Effector CD8-positive, alpha-beta T cell (primary cell): ENCODE measurements around the gene ZNF19.

Experiments
- DNase-seq: peaks from one replicate; lab custom pipeline; 2025; lab: John Stamatoyannopoulos, UW

Gene ZNF19

DNA sequence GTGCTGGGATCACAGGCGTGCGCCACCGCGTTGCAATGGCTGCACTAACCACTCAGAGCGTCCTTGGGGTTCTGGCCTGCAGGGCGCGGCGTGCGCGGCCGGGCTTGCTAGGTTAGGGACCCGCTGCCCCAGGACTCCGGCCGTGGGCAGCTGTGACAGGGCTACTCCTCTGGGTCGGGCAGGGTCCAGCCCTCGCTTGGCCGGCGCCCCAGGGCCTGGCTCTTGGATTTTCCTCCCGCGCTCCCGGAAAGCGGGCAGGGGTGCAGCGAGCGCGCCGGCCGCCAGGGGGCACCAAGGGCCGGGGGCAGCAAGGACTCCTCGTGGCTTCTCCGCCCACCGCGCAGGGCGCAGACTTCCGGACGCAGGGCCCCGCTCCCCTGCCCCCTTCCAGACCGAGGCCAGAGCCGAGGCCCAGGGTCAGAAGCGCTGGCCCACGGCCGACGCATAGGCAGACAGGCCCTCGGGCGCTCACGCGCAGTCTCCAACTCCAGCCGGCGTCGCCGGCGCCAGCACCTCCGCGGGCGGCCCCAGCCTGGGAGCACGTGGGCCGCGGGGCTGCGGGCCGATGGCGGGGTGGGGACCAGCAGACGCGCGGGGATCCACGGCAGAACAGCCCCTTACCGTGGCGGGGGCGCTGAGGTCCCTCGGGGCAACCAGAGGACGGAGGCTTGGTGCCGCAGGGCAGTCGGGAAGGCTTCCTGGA is 47.6 kb downstream of the ZNF19 start:
- DNase-seq: no peak

DNA sequence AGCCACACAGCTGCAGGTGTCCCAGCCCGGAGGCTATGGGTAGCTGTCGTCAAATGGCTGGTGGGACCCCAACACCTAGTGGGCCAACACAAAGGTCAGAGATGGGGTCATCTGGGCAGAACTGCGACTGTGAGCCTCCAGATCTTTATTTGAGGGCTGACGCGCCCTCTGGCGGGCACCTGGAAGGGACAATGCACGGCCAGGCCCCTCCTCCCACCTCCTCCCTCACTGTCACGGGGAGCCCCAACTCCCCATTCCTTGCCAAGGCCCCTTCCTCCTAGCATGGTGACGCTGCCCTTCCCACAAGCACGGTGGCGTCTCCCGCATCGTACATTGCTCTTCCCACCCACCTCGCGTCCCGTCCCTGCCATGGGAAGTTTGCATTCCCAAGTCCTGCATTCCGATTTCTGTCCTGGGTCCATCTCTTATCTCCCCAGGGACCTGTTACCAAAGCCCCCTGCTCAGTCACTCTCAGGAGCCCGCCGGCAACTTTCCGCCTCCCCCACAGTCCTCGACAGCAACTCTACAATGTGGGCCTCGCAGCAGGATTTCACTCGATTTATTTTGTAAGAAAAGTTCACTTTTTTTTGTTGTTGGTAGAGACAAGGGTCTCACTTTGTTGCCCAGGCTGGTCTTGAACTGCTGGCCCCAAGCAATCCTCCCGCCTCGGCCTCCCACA is 48.3 kb downstream of the ZNF19 start:
- no peak for DNase-seq

DNA sequence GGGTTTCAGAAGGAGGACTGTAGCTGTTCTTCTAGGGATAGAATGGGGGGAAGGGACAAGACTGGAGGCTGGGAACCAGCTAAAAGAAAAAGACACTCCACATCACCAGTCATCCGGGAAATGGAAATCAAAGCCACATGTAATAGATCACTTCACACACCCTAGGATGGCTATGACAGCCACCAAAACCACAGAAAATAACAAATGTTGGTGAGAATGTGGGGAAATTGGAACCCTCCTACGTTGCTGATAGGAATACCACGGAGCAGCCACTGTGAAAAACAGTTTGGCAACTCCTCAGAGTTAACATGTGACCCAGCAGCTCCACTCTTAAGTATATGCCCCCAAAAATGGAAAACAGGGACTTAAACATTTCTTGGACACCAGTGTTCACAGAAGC is 49.6 kb downstream of the ZNF19 start:
- no peak for DNase-seq

DNA sequence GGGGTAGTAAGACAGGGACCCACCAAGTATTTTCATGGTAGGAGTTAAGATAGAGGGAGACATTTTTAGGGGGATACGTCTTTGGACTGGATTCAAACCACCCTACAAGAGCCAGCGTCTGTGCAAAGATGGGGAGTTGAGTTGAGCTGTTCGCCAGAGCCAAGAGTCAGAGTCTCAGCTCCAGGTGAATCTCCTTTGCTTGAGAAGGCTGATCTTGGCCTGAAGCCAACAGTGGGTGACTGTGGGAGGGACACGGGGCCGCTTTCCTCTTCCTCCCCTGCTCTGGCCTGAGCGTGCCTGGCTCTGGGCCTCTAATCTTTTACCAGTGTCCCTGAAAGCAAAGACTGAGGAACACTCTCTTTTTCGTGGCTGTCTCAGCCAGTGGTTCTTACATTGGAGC is 52.7 kb downstream of the ZNF19 start:
- DNase-seq: no peak

DNA sequence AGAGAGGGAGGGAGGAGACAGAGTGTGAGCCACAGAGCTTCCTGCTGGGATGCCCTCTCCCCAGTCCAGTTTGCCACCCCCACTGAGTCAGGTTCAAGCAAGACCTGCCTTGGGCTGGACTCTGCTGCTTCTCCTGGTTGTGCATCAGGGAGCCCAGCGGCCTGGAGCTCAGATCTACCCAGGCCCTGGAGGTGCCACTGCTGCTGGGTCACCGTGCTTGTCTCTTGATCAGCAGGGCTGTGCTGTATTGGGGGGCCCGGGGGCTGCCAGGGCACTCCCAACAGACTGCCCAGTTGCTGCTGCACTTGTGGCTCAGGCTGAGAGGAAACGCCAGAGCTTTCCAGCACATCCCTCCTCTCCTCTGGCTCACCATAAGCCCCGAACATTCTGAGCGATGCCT is 56.2 kb downstream of the ZNF19 start:
- DNase-seq: no peak

DNA sequence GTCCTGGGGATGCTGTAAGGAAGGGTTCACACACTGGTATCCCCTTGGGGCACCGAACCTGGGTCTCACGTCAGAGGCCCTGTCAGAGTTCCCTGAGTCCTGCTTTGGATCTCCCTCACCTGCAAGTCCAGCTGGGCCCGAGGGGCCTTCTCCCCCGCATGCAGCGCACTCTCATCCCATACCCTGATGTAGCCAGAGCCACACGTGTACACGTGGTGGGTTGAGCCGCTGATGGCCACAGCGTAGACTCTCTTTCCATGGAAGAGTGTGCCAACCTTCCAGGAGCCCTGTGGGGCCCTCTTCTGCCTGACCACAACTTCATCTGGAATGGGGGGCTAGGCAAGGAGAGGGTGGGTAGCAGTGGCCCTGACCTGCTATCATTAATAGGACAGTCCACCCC is 57.1 kb downstream of the ZNF19 start:
- no peak for DNase-seq

DNA sequence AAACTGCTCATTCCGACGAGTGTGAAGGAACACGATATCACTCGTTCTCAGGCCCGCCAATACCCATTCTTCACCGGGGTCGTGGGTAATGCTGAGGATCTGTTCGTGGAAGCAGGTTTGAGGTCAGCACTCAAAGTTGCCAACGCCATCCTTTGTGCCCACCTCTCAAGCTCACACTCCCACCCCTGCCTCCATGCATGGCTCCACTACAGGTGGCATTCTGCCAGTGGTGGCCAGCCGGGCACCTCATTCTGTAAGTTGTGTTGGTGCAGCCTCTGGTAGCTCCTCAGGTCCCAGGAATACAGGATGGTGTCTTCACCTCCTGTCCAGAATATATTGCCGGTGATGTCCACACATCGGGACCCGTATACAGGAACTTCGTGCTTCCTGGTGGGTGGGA is 57.9 kb downstream of the ZNF19 start:
- no peak for DNase-seq

DNA sequence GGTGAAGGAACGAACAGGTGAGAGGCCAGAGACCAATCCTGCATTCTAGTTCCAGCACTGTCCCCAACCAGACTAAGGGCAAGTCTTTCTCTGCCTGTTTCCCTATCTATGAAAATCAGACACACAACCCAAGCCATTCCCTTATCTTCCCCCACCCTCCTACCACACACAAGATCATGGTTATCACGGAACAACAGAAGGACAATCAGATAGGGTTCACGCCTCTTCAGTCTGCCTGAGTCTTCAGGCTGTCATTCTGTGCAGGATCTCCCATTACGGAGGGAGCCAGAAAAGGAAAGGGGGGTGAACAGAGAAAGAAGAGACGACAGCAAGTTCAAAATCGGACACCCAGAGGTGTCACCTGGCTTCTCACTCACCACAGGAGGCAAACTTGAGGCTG is 58.4 kb downstream of the ZNF19 start:
- no peak for DNase-seq

DNA sequence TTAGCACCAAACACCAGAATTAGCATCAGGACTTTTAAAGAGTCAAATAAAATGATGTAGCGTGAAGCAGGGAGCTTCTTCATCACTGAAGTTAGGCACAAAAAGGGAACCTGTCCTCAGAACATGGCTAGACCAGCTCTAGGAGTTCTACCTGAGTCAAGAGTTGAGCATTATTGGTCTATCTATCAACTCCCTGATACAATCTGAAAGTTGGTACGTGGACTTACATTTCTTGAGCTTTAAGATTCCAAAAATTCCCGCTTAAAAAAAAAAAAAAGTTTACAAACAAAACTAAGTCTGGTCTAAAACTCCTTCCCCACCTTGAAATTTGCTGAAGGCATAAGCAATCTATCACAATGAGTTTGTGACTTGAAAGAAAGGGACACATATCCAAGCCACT is 59.5 kb downstream of the ZNF19 start:
- no peak for DNase-seq

DNA sequence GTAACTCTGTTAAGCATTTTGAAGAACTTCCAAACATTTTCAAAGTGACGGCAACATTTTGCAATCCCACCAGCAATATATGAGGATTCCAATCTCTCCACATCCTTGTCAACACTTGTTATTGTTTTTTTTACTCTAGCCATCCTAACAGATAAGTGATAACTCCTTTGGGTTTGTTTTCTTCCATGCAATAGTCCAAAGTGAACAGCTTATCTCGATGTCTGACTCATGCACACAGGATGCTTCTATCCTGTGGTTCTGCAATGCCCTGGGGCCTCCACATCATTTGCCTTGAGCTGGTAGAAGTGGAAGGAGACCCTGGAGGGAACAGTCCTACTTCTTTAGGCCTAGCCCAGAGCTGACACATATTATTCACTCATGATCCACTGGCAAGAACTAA is 60.2 kb downstream of the ZNF19 start:
- no peak for DNase-seq

DNA sequence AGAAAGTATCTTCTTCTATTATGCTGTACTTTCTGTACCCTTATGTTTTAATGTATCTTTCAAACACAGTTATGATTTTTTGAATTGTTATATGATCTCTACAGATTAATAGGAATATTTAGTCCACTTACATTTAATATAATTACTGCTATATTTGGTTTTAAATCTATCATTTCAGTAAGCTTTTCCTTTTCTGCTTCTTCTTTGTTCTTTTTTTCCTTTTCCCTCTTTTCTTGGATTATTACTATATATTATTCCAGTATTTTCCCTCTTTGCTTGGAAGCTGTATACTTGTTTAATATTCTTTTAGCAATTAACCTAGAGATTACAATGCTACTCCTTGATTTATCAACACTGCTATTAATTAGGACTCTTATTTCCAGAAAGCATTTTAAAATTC is 60.7 kb downstream of the ZNF19 start:
- no peak for DNase-seq

DNA sequence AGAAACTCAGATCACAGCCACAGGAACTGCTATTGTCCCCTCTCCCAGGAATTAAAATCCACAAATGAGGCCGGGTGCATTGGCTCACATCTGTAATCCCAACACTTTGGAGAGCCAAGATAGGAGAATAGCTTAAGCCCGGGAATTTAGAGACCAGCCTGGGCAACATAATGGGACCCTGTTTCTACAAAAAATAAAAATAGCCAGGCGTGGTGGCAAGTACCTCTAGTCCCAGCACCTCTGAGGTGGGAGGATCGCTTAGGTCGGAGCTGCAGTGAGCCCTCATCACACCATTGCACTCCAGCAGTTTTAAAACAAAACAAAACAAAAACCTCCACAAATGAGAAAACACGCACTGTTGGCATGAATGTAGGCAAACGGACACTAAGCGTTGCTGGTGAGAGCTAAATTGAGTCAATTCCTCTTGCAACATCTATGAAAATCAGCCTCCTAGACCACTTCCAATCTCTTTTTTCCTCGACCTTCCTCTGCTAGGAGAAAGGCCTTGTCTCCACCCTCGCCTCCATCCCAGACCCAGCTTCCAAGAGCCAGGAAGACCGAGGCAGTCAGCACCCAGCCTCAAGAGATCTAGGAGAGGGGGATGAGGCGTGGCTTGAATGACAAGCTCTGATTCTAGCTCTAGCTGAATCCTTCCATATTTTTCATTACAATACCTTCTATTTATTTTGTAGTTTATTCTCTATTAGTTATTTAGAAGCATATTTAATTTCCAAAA is 62.1 kb downstream of the ZNF19 start:
- DNase-seq: no peak

DNA sequence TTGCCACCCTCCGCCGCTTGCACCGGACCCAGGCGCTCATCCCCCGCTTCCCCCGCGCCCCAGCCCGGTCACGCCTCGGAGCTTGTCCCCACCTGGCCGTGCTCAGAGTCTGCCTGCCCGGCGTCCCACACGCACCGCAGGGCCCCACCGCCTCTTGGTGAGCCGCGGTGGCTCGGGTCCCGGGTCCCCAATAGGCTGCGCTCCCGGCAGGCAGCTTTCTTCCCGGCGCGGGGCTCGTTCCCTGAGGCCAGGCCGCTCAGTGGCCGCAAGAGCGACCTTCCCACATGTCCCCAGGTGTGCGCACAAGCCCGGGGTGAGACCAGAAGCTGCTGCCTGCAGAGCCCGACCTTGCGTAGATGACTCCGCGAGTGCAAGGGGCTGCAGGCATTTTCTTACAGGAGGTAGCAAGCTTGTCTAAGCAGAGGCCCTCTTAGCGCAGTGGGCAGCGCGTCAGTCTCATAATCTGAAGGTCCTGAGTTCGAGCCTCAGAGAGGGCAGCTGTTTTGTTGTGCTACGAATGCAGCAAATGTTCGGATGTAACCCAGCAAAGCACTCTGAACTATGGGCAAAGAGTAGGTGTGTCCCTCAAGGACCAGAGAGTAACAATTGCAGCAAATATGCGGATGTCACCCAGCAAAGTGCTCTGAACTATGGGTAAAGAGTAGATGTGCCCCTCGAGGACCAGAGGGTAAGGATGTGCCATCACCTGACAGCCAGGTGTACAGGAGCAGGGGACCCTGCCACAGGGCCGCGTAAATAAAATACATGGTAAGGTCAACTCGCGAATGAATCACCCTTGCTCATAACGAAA is 62.9 kb downstream of the ZNF19 start:
- DNase-seq: no peak

DNA sequence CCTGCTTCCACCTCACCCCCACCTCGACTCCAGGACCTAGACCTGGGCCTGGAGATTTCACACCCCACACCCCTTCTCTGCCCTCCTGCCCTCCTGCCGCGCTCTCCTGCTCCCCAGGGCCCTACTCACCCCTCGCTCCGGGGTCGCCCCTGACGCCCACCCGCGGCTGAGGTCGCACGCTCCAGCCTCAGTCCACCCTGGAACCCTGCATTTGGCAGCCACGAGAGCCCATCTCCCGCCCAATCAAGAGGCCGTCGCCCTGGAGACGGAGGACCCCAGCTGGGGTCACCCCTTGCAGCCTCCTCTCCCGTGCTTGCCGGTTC is 63.4 kb downstream of the ZNF19 start:
- DNase-seq: no peak

DNA sequence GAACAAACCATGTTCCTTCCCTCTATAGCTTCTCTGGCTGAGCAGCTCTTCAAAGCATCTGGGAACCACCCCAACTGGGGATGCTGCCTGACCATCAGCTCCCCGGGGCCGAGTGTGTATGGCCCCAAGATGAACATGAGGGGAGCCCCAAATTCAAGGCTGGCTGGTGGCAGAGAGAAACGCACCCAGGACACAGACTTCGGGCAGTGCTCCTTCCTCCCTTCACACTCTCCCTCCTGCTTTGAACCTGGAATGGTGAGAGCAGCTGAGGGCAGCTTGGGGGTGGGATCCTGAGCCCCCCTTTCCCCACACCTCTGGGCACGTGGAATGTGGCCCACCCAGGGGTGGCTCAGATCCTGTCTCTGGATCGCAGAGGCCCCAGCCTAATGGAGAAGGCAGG is 64.5 kb downstream of the ZNF19 start:
- DNase-seq: no peak

DNA sequence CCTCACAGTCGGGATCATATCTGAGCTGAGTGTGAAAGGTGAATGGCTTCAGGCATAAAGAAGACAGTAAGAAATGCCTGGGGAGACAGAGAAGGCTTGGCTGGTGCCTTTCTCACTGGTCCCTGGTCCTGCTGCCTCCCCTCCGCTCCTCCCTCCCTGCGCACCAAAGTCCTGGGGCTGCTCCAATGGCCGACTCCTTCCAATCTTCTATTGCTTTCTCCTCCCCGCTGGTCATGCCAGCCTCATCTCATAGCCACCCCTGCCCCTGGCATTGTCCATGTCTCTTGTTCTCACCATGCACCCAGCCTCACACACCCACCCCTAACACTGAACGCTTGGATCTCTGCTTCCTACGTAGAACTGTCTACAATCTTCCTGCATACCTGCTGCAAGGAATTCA is 65.3 kb downstream of the ZNF19 start:
- DNase-seq: no peak
